GM13977 (cell line): ENCODE data around the gene SERPINE1.

Experiments
- DNase-seq: peaks from one replicate; pipeline ENCODE4 v3.0.0; 2012; ENCODE audit warnings: low spot score
- CTCF ChIP-seq: IDR thresholded peaks from 2 replicates; pipeline ENCODE4 v1.5.1; 2012; ENCODE audit warnings: mild to moderate bottlenecking, control low read depth; ENCODE audit not compliant: insufficient read depth; ENCODE audit errors: extremely low read depth, missing control alignments
- in situ Hi-C: fragments of 300-500 bp; cut with MboI; formaldehyde crosslinking; loops from one replicate; pipeline ENCODE4 v1.12.0; 2022; ENCODE audit warnings: low sequenced_read_pairs, low pct_unique_long_range_greater_than_20kb, mixed read lengths, inconsistent platforms; ENCODE audit not compliant: unreplicated experiment

Gene SERPINE1

GRCh38 chr7:101172005-101172853 is 45.3 kb downstream of the SERPINE1 start:
- DNase-seq = no peak
- in situ Hi-C loops = no loop called here
- TF ChIP-seq CTCF = no peak

GRCh38 chr7:101172854-101173751 is 46.2 kb downstream of the SERPINE1 start:
- in situ Hi-C loops = no loop called here
- TF ChIP-seq CTCF = no peak
- no peak for DNase-seq

- in situ Hi-C loops = no loop called here
- peak; percentile 90 for DNase-seq
Observed at GRCh38 chr7:101173752-101174244, 46.9 kb downstream of the SERPINE1 start.

GRCh38 chr7:101174322-101174854 is 47.5 kb downstream of the SERPINE1 start:
- no peak for TF ChIP-seq CTCF
- in situ Hi-C loops = no loop called here
- DNase-seq = no peak

More at GRCh38 chr7:101173752-101174244, 46.9 kb downstream of the SERPINE1 start:
- TF ChIP-seq CTCF = no peak

- TF ChIP-seq CTCF = no peak
- DNase-seq = no peak
- in situ Hi-C loops = no loop called here
Observed at GRCh38 chr7:101175664-101176063, 48.8 kb downstream of the SERPINE1 start.

GRCh38 chr7:101177644-101178043 is 50.7 kb downstream of the SERPINE1 start:
- in situ Hi-C loops = no loop called here
- no peak for TF ChIP-seq CTCF

More at GRCh38 chr7:101177644-101178043, 50.7 kb downstream of the SERPINE1 start:
- no peak for DNase-seq
